Lower leg skin (tissue), 3 donors: Measurements from ENCODE around the gene PRR7.

Experiments
- POLR2A ChIP-seq, 2 donors: fragments of 450-650 bp; IDR thresholded peaks; one replicate each; pipeline ENCODE4 v1.6.1; 2016 to 2017; ENCODE audit warnings: antibody characterized with exemption in 2 of 2, mild to moderate bottlenecking in 1 of 2, moderate library complexity in 1 of 2
- TF ChIP-seq, protein P1 (sequence below), 3 donors: fragments of 450-650 bp; IDR thresholded peaks; one replicate each; pipeline ENCODE4 v1.5.1; 2016; ENCODE audit warnings: antibody characterized with exemption in 3 of 3, mild to moderate bottlenecking in 3 of 3, moderate library complexity in 2 of 3

DNA sequence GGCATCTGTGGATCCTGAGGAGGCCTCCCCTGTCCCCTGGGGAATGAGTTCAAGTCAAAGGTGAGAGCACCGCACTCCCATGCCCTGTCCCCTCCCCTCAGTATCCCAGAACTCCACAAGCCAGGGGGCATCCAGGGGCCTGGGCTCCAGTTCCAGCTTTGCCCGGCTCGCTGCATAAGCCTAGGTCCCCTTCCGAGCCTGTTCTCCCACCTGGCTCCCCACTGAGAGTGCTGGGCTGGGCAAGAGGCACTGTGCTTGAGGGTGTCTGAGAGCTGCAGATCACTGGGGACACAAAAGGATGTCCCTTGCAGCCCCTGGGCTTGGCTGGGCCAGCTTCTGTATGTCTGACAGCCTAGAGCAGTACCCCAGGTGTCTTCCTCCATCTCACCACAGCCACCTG, 58.5 kb downstream of the PRR7 start:
- TF ChIP-seq, protein P1, sequence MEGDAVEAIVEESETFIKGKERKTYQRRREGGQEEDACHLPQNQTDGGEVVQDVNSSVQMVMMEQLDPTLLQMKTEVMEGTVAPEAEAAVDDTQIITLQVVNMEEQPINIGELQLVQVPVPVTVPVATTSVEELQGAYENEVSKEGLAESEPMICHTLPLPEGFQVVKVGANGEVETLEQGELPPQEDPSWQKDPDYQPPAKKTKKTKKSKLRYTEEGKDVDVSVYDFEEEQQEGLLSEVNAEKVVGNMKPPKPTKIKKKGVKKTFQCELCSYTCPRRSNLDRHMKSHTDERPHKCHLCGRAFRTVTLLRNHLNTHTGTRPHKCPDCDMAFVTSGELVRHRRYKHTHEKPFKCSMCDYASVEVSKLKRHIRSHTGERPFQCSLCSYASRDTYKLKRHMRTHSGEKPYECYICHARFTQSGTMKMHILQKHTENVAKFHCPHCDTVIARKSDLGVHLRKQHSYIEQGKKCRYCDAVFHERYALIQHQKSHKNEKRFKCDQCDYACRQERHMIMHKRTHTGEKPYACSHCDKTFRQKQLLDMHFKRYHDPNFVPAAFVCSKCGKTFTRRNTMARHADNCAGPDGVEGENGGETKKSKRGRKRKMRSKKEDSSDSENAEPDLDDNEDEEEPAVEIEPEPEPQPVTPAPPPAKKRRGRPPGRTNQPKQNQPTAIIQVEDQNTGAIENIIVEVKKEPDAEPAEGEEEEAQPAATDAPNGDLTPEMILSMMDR (IDR thresholded peaks at IDR 0.05): no peak
- TF ChIP-seq POLR2A (IDR thresholded peaks at IDR 0.05): no peak
